Measurements from ENCODE around the gene VTA1. TPM values are rescaled to one million over a fixed set of nuclear protein-coding genes. Genes with fewer than 3 reads are reported as not detected.
"Not testable (repeated sequence)": the region's sequence is repeated elsewhere in the genome, so short reads cannot be mapped to it uniquely, and the experiment has no call there.

The VTA1 gene
- total RNA-seq, 1 donor: 89.8 TPM

DNA sequence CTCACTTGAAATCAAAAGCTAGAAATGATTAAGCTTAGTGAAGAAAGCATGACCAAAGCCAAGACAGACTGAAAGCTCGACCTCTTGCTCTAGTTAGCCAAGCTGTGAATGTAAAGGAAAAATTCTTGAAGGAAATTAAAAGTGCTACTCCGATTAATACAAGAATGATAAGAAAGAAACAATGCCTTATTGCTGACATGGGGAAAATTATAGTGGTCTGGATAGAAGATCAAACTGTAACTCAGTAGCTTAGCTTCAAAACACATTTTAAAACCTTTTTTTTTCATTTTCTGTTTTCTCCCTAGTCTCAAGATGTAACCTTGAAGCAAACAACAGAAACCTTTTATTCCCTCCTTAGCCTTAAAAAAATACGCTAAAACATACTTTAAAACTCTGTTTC is 25.7 kb upstream of the VTA1 start:
- no peak overlapping the region for H3K4me3 ChIP-seq (ENCODE audit: low read depth, low read length)
- TF ChIP-seq, protein P1, sequence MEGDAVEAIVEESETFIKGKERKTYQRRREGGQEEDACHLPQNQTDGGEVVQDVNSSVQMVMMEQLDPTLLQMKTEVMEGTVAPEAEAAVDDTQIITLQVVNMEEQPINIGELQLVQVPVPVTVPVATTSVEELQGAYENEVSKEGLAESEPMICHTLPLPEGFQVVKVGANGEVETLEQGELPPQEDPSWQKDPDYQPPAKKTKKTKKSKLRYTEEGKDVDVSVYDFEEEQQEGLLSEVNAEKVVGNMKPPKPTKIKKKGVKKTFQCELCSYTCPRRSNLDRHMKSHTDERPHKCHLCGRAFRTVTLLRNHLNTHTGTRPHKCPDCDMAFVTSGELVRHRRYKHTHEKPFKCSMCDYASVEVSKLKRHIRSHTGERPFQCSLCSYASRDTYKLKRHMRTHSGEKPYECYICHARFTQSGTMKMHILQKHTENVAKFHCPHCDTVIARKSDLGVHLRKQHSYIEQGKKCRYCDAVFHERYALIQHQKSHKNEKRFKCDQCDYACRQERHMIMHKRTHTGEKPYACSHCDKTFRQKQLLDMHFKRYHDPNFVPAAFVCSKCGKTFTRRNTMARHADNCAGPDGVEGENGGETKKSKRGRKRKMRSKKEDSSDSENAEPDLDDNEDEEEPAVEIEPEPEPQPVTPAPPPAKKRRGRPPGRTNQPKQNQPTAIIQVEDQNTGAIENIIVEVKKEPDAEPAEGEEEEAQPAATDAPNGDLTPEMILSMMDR (IDR thresholded peaks at IDR 0.05; ENCODE audit: insufficient read depth, low read depth, low read length): no peak
- DNase-seq (ENCODE audit: low read depth): no peak

DNA sequence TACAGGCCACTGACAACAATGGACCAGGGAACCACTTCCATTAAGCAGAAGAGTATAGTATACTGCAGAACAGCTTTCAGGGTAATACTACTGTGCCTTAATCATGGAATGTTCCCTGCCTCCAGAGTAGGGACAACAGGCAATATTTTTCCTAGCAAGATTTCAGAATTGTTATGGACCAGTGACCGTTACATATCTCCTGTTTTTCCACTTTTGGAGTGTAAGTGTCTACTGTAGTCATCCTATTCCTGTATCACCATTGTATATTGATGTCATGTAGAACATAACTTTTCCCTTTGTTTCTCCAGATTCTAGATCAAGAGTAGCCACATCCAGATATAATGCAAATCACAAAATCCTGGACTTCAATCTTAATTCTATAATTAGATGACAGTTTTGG is 16.2 kb upstream of the VTA1 start:
- no peak for DNase-seq (ENCODE audit: low read depth)

DNA sequence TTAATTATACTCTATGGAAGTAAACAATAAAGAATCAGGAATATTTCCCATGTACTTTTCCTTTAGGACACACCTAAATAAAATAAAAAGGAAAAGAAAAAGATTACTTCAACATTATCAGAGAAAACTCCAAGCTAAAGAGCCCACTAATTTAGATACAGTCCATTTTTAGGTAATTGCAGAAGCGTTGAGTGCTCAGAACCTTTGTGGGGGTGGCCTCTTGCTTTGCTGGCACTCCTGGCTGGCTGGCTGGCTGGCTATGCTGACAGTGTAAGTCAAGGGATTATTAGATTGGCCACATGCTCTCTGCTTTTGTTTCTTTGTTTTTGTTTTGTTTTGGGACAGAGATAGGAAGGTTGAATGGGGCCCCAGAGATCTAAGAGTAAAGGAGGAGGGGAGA is 14.4 kb upstream of the VTA1 start, which contains the start of gene GJE1:
GJE1 (plus strand) TSS at position 301 of the 400 bp plus-strand sequence. CDS start 234 bp downstream, outside the sequence.
- TF ChIP-seq, protein P1 (IDR thresholded peaks at IDR 0.05; ENCODE audit: insufficient read depth, low read depth, low read length): no peak
- no peak for DNase-seq (ENCODE audit: low read depth)
- no peak within 1 kb of the TSS for H3K4me3 ChIP-seq (ENCODE audit: low read depth, low read length)

More for the DNA sequence above, 16.2 kb upstream of the VTA1 start:
- TF ChIP-seq, protein P1 (IDR thresholded peaks at IDR 0.05; ENCODE audit: insufficient read depth, low read depth, low read length): no peak
- H3K4me3 ChIP-seq (ENCODE audit: low read depth, low read length): no peak overlapping the region

DNA sequence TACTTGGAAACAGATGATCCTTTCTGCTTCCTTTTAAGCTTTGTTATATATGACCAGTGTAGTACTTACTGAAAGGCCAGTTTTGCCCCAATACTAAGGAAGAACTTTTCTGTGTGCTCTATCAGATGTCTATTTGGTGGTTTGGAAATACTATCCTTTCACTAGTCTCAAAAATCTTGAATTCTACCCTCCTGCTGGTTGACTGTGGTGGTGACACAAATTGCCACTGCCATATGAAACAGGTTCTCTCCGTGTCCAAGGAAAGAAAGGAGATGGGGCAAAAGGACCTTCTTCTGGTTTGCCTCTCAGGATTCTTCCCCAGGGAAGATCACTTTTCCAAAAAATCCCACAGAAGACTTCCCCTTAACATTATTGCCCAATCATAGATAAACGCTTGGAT is 8.2 kb upstream of the VTA1 start:
- TF ChIP-seq, protein P1 (IDR thresholded peaks at IDR 0.05; ENCODE audit: insufficient read depth, low read depth, low read length): no peak
- DNase-seq (ENCODE audit: low read depth): no peak
- H3K4me3 ChIP-seq (ENCODE audit: low read depth, low read length): no peak overlapping the region

DNA sequence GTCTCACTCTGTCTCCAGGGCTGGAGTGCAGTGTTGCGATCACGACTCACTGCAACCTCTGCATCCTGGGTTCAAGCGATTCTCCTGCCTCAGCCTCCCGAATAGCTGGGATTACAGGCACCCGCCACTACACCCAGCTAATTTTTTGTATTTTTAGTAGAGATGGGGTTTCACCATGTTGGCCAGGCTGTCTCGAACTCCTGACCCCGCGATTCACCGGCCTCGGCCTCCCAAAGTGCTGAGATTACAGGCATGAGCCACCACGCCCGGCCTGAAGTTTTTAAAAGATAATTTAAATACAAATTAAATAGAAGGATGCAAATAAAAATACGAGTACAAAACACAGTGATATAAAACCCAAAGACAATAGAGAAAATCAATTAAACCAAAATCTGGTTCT is 5.5 kb upstream of the VTA1 start:
- H3K4me3 ChIP-seq (ENCODE audit: low read depth, low read length); DNase-seq (ENCODE audit: low read depth): not testable (repeated sequence)

DNA sequence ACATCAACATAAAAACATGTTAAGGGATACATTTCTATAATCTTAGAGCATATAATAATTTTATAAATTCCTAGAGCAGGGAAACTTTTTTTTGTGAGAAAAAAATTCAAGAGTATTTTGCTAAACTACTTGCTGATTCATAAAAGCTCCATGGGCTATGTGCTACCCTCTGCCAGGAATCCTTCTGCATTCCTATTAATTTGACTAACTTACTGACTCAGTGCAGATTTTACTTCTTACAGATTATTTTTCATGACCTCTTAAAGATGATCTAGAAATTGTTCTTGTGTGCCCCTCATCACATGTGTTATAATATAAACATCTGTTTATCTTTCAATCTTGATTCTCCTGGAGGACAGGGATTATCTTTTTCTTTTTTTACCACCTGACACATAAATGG is 5.7 kb downstream of the VTA1 start:
- DNase-seq (ENCODE audit: low read depth): peak; percentile 32
- no peak overlapping the region for H3K4me3 ChIP-seq (ENCODE audit: low read depth, low read length)
- TF ChIP-seq, protein P1 (IDR thresholded peaks at IDR 0.05; ENCODE audit: insufficient read depth, low read depth, low read length): no peak

DNA sequence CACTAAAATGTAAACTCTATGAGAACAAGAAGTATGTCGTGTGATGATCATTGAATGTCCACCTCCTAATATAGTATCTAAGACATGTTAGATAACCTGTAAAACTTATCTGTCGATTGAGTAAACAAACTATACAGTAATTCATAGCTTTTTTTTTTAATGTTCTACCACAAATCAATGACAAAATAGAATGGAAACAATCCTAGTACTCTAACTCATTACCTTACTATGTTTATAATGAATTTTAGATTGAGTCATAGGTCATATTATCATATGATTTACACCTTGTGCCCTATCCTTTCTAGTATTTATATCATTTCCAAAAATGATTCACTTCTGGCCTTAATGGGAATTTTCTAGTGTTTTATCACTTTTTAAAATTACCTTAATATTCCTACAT is 6.1 kb downstream of the VTA1 start:
- TF ChIP-seq, protein P1 (IDR thresholded peaks at IDR 0.05; ENCODE audit: insufficient read depth, low read depth, low read length): no peak
- DNase-seq (ENCODE audit: low read depth): no peak
- no peak overlapping the region for H3K4me3 ChIP-seq (ENCODE audit: low read depth, low read length)

Data from fibroblast of villous mesenchyme (primary cell).